NB4 (cell line): ENCODE data around the gene EPN3.

Source experiments
- CTCF ChIP-seq: IDR thresholded peaks from one replicate; pipeline ENCODE4 v1.5.1; 2012; ENCODE audit warnings: low read depth, low read length
- POLR2A ChIP-seq: IDR thresholded peaks from 2 replicates; pipeline ENCODE4 v1.6.1; 2011; ENCODE audit warnings: mild to moderate bottlenecking; ENCODE audit not compliant: insufficient read length; ENCODE audit errors: extremely low read depth
- TF ChIP-seq, protein P1 (sequence below): IDR thresholded peaks from 2 replicates; pipeline ENCODE4 v1.6.1; 2011; ENCODE audit warnings: low read depth, low read length

DNA sequence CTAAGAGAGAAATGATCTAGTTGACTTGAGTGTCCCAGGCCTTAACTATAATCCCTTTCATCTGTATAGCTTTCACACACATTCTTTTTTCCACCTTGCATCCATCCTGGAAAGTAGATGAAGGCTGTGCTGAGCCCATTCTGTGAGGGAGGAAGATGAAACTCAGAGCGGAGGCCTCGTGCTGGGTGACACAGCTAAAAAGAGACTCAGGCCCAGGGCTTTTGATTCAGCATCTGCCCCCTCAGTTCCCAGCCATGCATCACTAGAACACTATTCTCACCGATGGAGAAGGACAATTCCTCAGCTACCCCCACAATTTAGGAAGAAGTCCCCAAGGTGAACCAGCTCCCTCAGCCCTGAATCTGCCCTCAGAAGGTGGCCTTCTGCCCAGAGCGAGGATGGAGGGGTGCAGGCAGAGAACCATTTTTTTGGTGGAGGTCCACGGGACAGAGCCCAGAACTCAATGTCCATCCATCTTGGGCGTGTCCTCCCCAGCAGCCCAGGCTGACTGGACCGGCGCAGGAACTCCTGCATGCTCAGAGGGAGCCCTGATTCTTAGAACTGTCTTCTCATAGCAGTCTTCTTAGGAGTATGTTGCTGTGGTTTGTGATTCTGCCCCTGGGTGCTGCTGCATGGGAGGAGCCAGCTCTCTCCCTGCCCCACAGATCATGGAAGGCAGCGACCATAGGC is 30.1 kb upstream of the EPN3 start:
- TF ChIP-seq POLR2A (no peak), CTCF (no peak)
- TF ChIP-seq, protein P1, sequence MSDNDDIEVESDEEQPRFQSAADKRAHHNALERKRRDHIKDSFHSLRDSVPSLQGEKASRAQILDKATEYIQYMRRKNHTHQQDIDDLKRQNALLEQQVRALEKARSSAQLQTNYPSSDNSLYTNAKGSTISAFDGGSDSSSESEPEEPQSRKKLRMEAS, result no peak
